CD4-positive, CD25-positive, alpha-beta regulatory T cell (primary cell): ENCODE measurements around the gene FBXO8. TPM values are rescaled to one million over a fixed set of nuclear protein-coding genes. Genes with fewer than 3 reads are reported as not detected.

Experiments used
- ATAC-seq, 2 donors: fragments of 150-1000 bp; cut with Tn5 transposase; one replicate each; pipeline ENCODE4 v1.10.0; 2021; ENCODE audit warnings: low read depth in 2 of 2, moderate number of reproducible peaks in 2 of 2, moderate library complexity in 1 of 2
- DNase-seq, 3 donors: peaks; one replicate each; pipeline versions ENCODE4 v3.0.0 to v3.0.0-alpha.2; 2012 to 2022; ENCODE audit warnings: mixed read lengths in 1 of 3
- H3K27ac ChIP-seq: one replicate; pipeline ENCODE4 v1.7.0; 2013; ENCODE audit warnings: mild to moderate bottlenecking, low read length; ENCODE audit not compliant: insufficient read depth, poor library complexity, severe bottlenecking
- H3K27me3 ChIP-seq: one replicate; pipeline ENCODE4 v1.7.0; 2013; ENCODE audit warnings: low read length; ENCODE audit not compliant: control insufficient read depth, insufficient read depth
- H3K36me3 ChIP-seq: one replicate; pipeline ENCODE4 v1.7.0; 2013; ENCODE audit warnings: mild to moderate bottlenecking, low read length, moderate library complexity; ENCODE audit not compliant: control insufficient read depth, insufficient read depth
- H3K4me1 ChIP-seq: 2 replicates; pipeline ENCODE4 v1.7.0; 2013; ENCODE audit warnings: mild to moderate bottlenecking, low read length; ENCODE audit not compliant: insufficient read depth, control insufficient read depth, poor library complexity, severe bottlenecking
- H3K4me3 ChIP-seq: one replicate; pipeline ENCODE4 v1.7.0; 2013; ENCODE audit warnings: low read depth, mild to moderate bottlenecking, low read length, moderate library complexity
- H3K9me3 ChIP-seq, 2 experiments: 1 replicate in 1 of 2; 2 replicates in 1 of 2; pipeline ENCODE4 v1.7.0; 2013; ENCODE audit warnings: low read length in 2 of 2, mild to moderate bottlenecking in 1 of 2, moderate library complexity in 1 of 2; ENCODE audit not compliant: control insufficient read depth in 2 of 2
- H3K27ac Mint-ChIP-seq, 3 donors: one replicate each; pipeline ENCODE4 v1.8.0; 2020 to 2022; ENCODE audit warnings: mild to moderate bottlenecking in 3 of 3, mixed read lengths in 3 of 3, moderate library complexity in 2 of 3
- H3K27me3 Mint-ChIP-seq: one replicate; pipeline ENCODE4 v1.8.0; 2022; ENCODE audit warnings: mild to moderate bottlenecking, mixed read lengths
- H3K36me3 Mint-ChIP-seq: one replicate; pipeline ENCODE4 v1.8.0; 2020; ENCODE audit warnings: mixed read lengths
- H3K4me1 Mint-ChIP-seq, 4 donors: one replicate each; pipeline ENCODE4 v1.8.0; 2020 to 2022; ENCODE audit warnings: mixed read lengths in 4 of 4, mild to moderate bottlenecking in 1 of 4
- H3K4me3 Mint-ChIP-seq, 4 donors: one replicate each; pipeline ENCODE4 v1.8.0; 2020 to 2022; ENCODE audit warnings: mild to moderate bottlenecking in 4 of 4, mixed read lengths in 4 of 4, moderate library complexity in 3 of 4
- H3K9me3 Mint-ChIP-seq, 7 donors: one replicate each; pipeline ENCODE4 v1.8.0; 2020 to 2022; ENCODE audit warnings: mixed read lengths in 7 of 7, mild to moderate bottlenecking in 3 of 7, moderate library complexity in 2 of 7
- polyA plus RNA-seq, 4 donors: library from polyadenylated mRNA; unstranded; fragments of 300-500 nt; fragmentation: Illumina TruSeq; gene quantifications; one replicate each; pipeline ENCODE4 v1.2.3, GENCODE V29; 2021
- total RNA-seq: library from RNA; stranded (reverse); gene quantifications from one replicate; pipeline ENCODE4 v1.2.3, GENCODE V29; 2022

FBXO8 gene
- total and polyA plus RNA-seq, 5 donors from 2014 or later, result 14.9 to 26.1 (median 22.0) TPM

- Mint-ChIP-seq H3K4me3 (no peak overlapping the region), H3K36me3 (peaks cover 13% of the 10 kb centered on the region), H3K27ac (no peak overlapping the region), H3K4me1 (peaks cover 0 to 17% (median 14%) of the 10 kb centered on the region in 4 donors), H3K27me3 (no peaks in the 10 kb centered on the region), H3K9me3 (no peaks in the 10 kb centered on the region)
- Histone ChIP-seq H3K4me1 (no peaks in the 10 kb centered on the region), H3K9me3 (no peaks in the 10 kb centered on the region), H3K27ac (no peak overlapping the region), H3K27me3 (no peaks in the 10 kb centered on the region), H3K4me3 (no peak overlapping the region), H3K36me3 (peaks cover 11% of the 10 kb centered on the region)
- no peak for DNase-seq
- no peak for ATAC-seq
Observed at GRCh38 chr4:174244441-174244840, 39.0 kb downstream of the FBXO8 start.

DNA sequence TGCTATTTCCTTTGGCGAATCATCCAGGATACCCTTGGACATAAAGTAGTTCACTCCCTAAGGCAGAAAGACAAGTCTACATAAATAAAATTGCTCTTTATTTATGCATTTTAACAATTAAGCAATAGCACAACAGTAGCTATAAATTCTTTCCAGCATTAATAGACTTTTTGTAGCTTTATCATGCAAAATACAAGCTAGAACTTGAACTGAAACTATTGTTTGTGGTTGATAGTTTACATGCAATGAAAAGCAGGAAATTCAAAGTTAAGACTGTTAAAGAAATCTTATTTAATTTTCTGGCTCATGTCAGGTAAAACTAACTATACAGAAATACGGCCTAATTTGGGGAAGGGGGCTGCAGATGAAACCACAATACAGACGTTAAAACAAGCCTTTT lies 42.3 kb downstream of the FBXO8 start:
- Mint-ChIP-seq H3K4me3 (no peak overlapping the region), H3K4me1 (peaks cover 0 to 14% (median 6%) of the 10 kb centered on the region in 4 donors), H3K27me3 (no peaks in the 10 kb centered on the region), H3K27ac (no peak overlapping the region), H3K36me3 (peaks cover 16% of the 10 kb centered on the region), H3K9me3 (no peaks in the 10 kb centered on the region)
- Histone ChIP-seq H3K4me1 (no peaks in the 10 kb centered on the region), H3K27me3 (no peaks in the 10 kb centered on the region), H3K36me3 (peaks cover 28% of the 10 kb centered on the region), H3K27ac (no peak overlapping the region), H3K9me3 (no peaks in the 10 kb centered on the region), H3K4me3 (no peak overlapping the region)
- ATAC-seq, result no peak
- DNase-seq, result no peak

- no peak overlapping the region for H3K27ac ChIP-seq
- peaks cover 15% of the 10 kb centered on the region for H3K36me3 Mint-ChIP-seq
- DNase-seq (no peak), ATAC-seq (no peak)
- H3K9me3 Mint-ChIP-seq, result no peaks in the 10 kb centered on the region
- H3K4me1 ChIP-seq, result no peaks in the 10 kb centered on the region
- H3K9me3 ChIP-seq, result no peaks in the 10 kb centered on the region
- no peaks in the 10 kb centered on the region for H3K27me3 ChIP-seq
- H3K4me3 ChIP-seq, result no peak overlapping the region
- H3K4me1 Mint-ChIP-seq, result peaks cover 0 to 5% (median 0%) of the 10 kb centered on the region in 4 donors
- no peak overlapping the region for H3K27ac Mint-ChIP-seq
- no peaks in the 10 kb centered on the region for H3K27me3 Mint-ChIP-seq
- no peak overlapping the region for H3K4me3 Mint-ChIP-seq
- peaks cover 28% of the 10 kb centered on the region for H3K36me3 ChIP-seq
Observed at GRCh38 chr4:174236359-174236758, 47.1 kb downstream of the FBXO8 start.

DNA sequence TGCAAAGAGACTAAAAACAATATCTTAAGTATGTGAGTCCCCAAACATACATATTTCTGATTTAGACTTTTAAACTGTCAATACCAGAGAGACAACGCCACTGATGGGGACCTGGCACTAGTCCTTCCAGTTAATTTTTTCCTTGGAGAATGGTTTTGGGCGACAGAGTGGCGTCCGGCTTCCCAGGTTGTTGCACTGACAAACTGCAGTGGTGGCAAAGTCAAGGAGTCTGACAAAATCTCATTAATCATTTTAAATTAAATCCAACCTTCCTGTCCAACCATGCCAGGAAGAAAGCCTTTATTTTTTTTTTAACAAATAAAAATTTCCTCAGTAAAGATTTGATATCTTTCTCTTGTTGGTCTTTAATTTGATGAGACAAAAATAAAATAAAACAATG lies 52.8 kb downstream of the FBXO8 start:
- Mint-ChIP-seq H3K27ac (no peak overlapping the region), H3K27me3 (peaks cover 8% of the 10 kb centered on the region), H3K4me1 (no peaks in the 10 kb centered on the region), H3K4me3 (no peak overlapping the region), H3K9me3 (peaks cover 0 to 2% (median 0%) of the 10 kb centered on the region in 7 donors), H3K36me3 (no peaks in the 10 kb centered on the region)
- no peaks in the 10 kb centered on the region for H3K27me3 ChIP-seq
- ATAC-seq, result no peak
- H3K36me3 ChIP-seq, result no peaks in the 10 kb centered on the region
- H3K4me1 ChIP-seq, result no peaks in the 10 kb centered on the region
- no peak overlapping the region for H3K4me3 ChIP-seq
- H3K9me3 ChIP-seq, result no peaks in the 10 kb centered on the region
- no peak for DNase-seq
- H3K27ac ChIP-seq, result no peak overlapping the region

- H3K4me3 Mint-ChIP-seq, result no peak overlapping the region
- H3K27ac ChIP-seq, result no peak overlapping the region
Observed at GRCh38 chr4:174230148-174230547, 53.3 kb downstream of the FBXO8 start.

DNA sequence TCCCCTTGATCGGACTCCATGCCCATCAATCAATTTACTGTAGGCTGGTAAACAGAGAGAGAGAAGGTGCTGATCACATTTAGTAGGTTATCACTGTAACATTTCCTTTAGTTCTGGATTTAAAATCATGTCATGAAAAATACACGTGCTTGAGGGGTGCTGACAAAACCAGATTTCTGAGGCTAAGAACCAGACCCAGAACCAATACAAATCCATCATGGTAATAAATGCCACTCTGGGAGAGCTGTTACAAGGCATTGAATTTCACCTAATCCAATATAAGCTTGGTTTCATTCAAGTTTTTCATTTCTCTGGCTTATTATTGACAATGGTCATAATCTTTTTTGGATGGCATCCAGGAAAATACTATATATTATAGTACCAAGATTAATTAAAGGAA lies 54.5 kb downstream of the FBXO8 start:
- Mint-ChIP-seq H3K27ac (no peak overlapping the region), H3K9me3 (peaks cover 0 to 2% (median 0%) of the 10 kb centered on the region in 7 donors), H3K4me3 (no peak overlapping the region), H3K27me3 (peaks cover 8% of the 10 kb centered on the region), H3K4me1 (no peaks in the 10 kb centered on the region), H3K36me3 (no peaks in the 10 kb centered on the region)
- Histone ChIP-seq H3K27ac (no peak overlapping the region), H3K9me3 (no peaks in the 10 kb centered on the region), H3K27me3 (no peaks in the 10 kb centered on the region), H3K36me3 (no peaks in the 10 kb centered on the region), H3K4me1 (no peaks in the 10 kb centered on the region), H3K4me3 (no peak overlapping the region)
- DNase-seq (no peak), ATAC-seq (no peak)

More at GRCh38 chr4:174230148-174230547, 53.3 kb downstream of the FBXO8 start:
- Histone ChIP-seq H3K4me3 (no peak overlapping the region), H3K4me1 (no peaks in the 10 kb centered on the region), H3K27me3 (no peaks in the 10 kb centered on the region), H3K36me3 (no peaks in the 10 kb centered on the region), H3K9me3 (no peaks in the 10 kb centered on the region)
- Mint-ChIP-seq H3K4me1 (no peaks in the 10 kb centered on the region), H3K9me3 (peaks cover 0 to 2% (median 0%) of the 10 kb centered on the region in 7 donors), H3K27me3 (peaks cover 8% of the 10 kb centered on the region), H3K27ac (no peak overlapping the region), H3K36me3 (no peaks in the 10 kb centered on the region)
- no peak for DNase-seq
- ATAC-seq, result no peak

DNA sequence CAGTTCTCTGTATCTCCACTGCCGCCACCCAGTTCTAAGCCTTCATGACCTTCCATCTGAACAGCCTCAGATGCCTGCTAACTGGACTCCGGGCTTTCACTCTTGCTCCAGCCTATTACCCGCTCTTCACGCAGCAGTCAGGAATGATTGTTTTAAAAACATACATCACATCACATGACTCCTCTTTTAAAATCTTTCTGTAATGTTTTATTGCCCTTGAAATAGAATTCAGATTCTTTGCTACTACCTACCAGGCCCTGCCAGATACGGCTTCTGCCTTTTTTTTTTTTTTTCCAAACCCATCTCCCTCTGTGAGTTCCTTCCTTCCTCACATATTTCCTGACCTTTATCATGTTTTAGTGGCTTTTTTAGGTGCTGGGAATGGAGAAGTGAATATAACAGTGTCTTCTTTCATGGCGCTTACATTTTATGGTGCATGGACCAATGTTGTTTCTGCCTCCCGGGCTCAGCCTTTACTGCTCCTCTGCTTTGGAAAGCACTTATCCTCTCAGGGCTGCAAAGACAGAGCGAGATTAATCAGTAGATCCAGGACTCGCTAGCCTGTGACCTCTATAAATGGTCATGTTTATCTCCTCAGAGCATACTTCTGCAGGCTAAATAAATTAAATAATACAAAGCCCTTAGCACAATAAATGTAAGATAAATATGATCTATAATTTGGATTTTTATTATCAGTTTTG lies 58.0 kb downstream of the FBXO8 start:
- Mint-ChIP-seq H3K9me3 (peaks cover 0 to 3% (median 0%) of the 10 kb centered on the region in 7 donors), H3K27ac (peak overlapping the region in 1 of 3 donors; percentile 21), H3K27me3 (peaks cover 33% of the 10 kb centered on the region), H3K4me1 (peaks cover 0 to 5% (median 0%) of the 10 kb centered on the region in 4 donors), H3K4me3 (no peak overlapping the region), H3K36me3 (no peaks in the 10 kb centered on the region)
- no peaks in the 10 kb centered on the region for H3K4me1 ChIP-seq
- ATAC-seq (no peak), DNase-seq (no peak)
- no peak overlapping the region for H3K27ac ChIP-seq
- H3K27me3 ChIP-seq, result peaks cover 1% of the 10 kb centered on the region
- no peaks in the 10 kb centered on the region for H3K36me3 ChIP-seq
- H3K9me3 ChIP-seq, result no peaks in the 10 kb centered on the region
- no peak overlapping the region for H3K4me3 ChIP-seq

- Histone ChIP-seq H3K27me3 (peaks cover 5% of the 10 kb centered on the region), H3K36me3 (no peaks in the 10 kb centered on the region), H3K27ac (no peak overlapping the region), H3K4me1 (no peaks in the 10 kb centered on the region), H3K4me3 (no peak overlapping the region), H3K9me3 (no peaks in the 10 kb centered on the region)
- no peak overlapping the region for H3K4me3 Mint-ChIP-seq
- peaks cover 41% of the 10 kb centered on the region for H3K27me3 Mint-ChIP-seq
- peaks cover 0 to 3% (median 0%) of the 10 kb centered on the region in 7 donors for H3K9me3 Mint-ChIP-seq
- H3K36me3 Mint-ChIP-seq, result no peaks in the 10 kb centered on the region
- no peak overlapping the region for H3K27ac Mint-ChIP-seq
- ATAC-seq (no peak), DNase-seq (no peak)
- H3K4me1 Mint-ChIP-seq, result peaks cover 0 to 5% (median 0%) of the 10 kb centered on the region in 4 donors
Observed at GRCh38 chr4:174224550-174224949, 58.9 kb downstream of the FBXO8 start.
